ENCODE data around the gene SCML2.

DNA sequence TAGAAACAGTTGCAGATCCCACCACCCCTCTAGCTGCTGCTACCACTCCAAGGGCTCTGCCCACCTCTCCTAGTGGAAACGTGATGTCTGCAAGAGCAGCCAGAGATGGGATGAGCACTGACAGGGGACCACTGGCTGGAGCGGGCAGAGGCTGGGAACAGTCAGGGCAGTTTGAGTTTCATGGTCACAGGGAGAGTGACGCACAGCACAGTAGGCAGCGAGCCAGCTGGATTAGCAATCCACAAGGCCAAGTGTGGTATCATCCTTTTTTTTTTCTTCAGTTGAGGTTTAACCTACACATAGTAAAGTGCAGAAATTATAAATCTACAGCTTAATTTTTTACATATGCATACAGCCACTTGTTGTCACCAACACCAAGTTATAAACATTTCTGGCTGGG, 6.4 kb upstream of the SCML2 start:
- TF ChIP-seq YY1 (IDR thresholded peaks at IDR 0.05; ENCODE audit: insufficient read depth, insufficient read length) (no peak), SUZ12 (IDR thresholded peaks at IDR 0.05; ENCODE audit: extremely low read depth, insufficient read depth, insufficient read length) (no peak)
